HL-60 (cell line): ENCODE results near the gene RBM39.
"Not testable (repeated sequence)": the region's sequence is repeated elsewhere in the genome, so short reads cannot be mapped to it uniquely, and the experiment has no call there.

Experiments used
- DNase-seq, 2 experiments: peaks; one replicate each; pipeline ENCODE4 v3.0.0-alpha.2; 2010 to 2020; ENCODE audit warnings: low read depth in 1 of 2, low spot score in 1 of 2
- H3K27ac ChIP-seq: fragments of 250-450 bp; sonication (Bioruptor Pico); replicated peaks from 2 replicates; pipeline ENCODE4 v1.5.1; 2020; ENCODE audit warnings: mild to moderate bottlenecking, moderate library complexity
- H3K27me3 ChIP-seq: fragments of 250-450 bp; sonication (Bioruptor Pico); 2 replicates; pipeline ENCODE4 v1.5.1; 2021; ENCODE audit warnings: mild to moderate bottlenecking, moderate library complexity; ENCODE audit not compliant: insufficient read depth, poor library complexity, severe bottlenecking
- H3K4me3 ChIP-seq: replicated peaks from 2 replicates; pipeline ENCODE4 v1.5.1; 2011; ENCODE audit warnings: mild to moderate bottlenecking, control low read depth, low read length; ENCODE audit not compliant: insufficient read depth
- CTCF ChIP-seq: IDR thresholded peaks from one replicate; pipeline ENCODE4 v1.5.1; 2011; ENCODE audit warnings: low read length, control low read depth, inconsistent platforms; ENCODE audit not compliant: insufficient read depth
- GABPA ChIP-seq: IDR thresholded peaks from 2 replicates; pipeline ENCODE4 v1.6.1; 2012; ENCODE audit warnings: low read depth
- POLR2AphosphoS5 ChIP-seq: IDR thresholded peaks from 2 replicates; pipeline ENCODE4 v1.6.1; 2012; ENCODE audit warnings: low read depth
- REST ChIP-seq: IDR thresholded peaks from 2 replicates; pipeline ENCODE4 v1.6.1; 2012; ENCODE audit warnings: low read depth; ENCODE audit not compliant: insufficient replicate concordance
- SPI1 ChIP-seq: IDR thresholded peaks from 2 replicates; pipeline ENCODE4 v1.6.1; 2012; ENCODE audit warnings: low read depth, mild to moderate bottlenecking, borderline replicate concordance

Gene RBM39

GRCh38 chr20:35726842-35727711 lies 15.0 kb downstream of the RBM39 start:
- Histone ChIP-seq H3K4me3 (no peak overlapping the region), H3K27ac (no peak overlapping the region), H3K27me3 (no peaks in the 10 kb centered on the region)
- peak in 1 of 2 experiments; percentile 86 for DNase-seq
- TF ChIP-seq SPI1 (peak; percentile 87), GABPA (no peak), CTCF (no peak)

GRCh38 chr20:35724321-35725230 lies 17.5 kb downstream of the RBM39 start:
- no peaks in the 10 kb centered on the region for H3K27me3 ChIP-seq
- no peak for TF ChIP-seq SPI1
- TF ChIP-seq GABPA = no peak
- H3K27ac ChIP-seq = no peak overlapping the region
- DNase-seq = no peak
- no peak overlapping the region for H3K4me3 ChIP-seq

GRCh38 chr20:35723652-35724320 lies 18.3 kb downstream of the RBM39 start:
- not testable (repeated sequence) for H3K27me3 ChIP-seq, H3K27ac ChIP-seq, DNase-seq, H3K4me3 ChIP-seq
- peak; percentile 12; the same call in 1 of the 2 replicates for TF ChIP-seq POLR2AphosphoS5

- H3K27ac ChIP-seq, H3K4me3 ChIP-seq, DNase-seq, H3K27me3 ChIP-seq: not testable (repeated sequence)
These were observed 18.8 kb downstream of the RBM39 start for GRCh38 chr20:35723275-35723639.

GRCh38 chr20:35721621-35722020 lies 20.4 kb downstream of the RBM39 start:
- TF ChIP-seq SPI1 (0 out of 2 replicates have a peak, but pooled peaks have one; percentile 7), CTCF (no peak)
- DNase-seq = no peak

GRCh38 chr20:35721219-35721618 lies 20.8 kb downstream of the RBM39 start:
- Histone ChIP-seq H3K27me3 (no peaks in the 10 kb centered on the region), H3K27ac (no peak overlapping the region), H3K4me3 (no peak overlapping the region)
- no peak for TF ChIP-seq SPI1
- TF ChIP-seq CTCF = no peak
- no peak for TF ChIP-seq POLR2AphosphoS5
- no peak for TF ChIP-seq REST
- TF ChIP-seq GABPA = no peak
- no peak for DNase-seq

More at GRCh38 chr20:35721621-35722020, 20.4 kb downstream of the RBM39 start:
- H3K4me3 ChIP-seq = no peak overlapping the region
- H3K27ac ChIP-seq = no peak overlapping the region
- H3K27me3 ChIP-seq = no peaks in the 10 kb centered on the region
